Panc1 (cell line): ENCODE results near the gene TRDMT1. TPM values are rescaled to one million over a fixed set of nuclear protein-coding genes. Genes with fewer than 3 reads are reported as not detected.

Experiments used
- ATAC-seq: fragments of 200-7000 bp; cut with Tn5 transposase; 2 replicates; pipeline ENCODE4 v1.9.1; 2020; ENCODE audit warnings: mild to moderate bottlenecking, moderate library complexity
- BruUV-seq: library from RNA; stranded (reverse); fragments of 400-500 nt; replicated peaks from 2 replicates; lab custom pipeline; 2021; lab: Mats Ljungman, UMichigan
- CTCF ChIA-PET: fragments of 300-600 bp; sonication (Branson Sonifier 250); formaldehyde crosslinking; loops from one replicate; lab custom pipeline; 2022; ENCODE audit warnings: antibody characterized with exemption; lab: Charles Lee
- POLR2A ChIA-PET: fragments of 300-600 bp; sonication (Branson Sonifier 250); formaldehyde crosslinking; loops from one replicate; lab custom pipeline; 2022; ENCODE audit warnings: antibody characterized with exemption; lab: Charles Lee
- DNase-seq: peaks from one replicate; pipeline ENCODE4 v3.0.0-alpha.2; 2010; ENCODE audit warnings: low read depth, low spot score
- H3K27ac ChIP-seq: 2 replicates; pipeline ENCODE4 v1.5.1; 2011; ENCODE audit warnings: mild to moderate bottlenecking, low read length, inconsistent platforms
- H3K27me3 ChIP-seq: fragments of 200-500 bp; sonication (Bioruptor generic); 2 replicates; pipeline ENCODE4 v1.6.0; 2014; ENCODE audit warnings: low read length, inconsistent platforms; ENCODE audit not compliant: control insufficient read depth, insufficient read depth
- H3K36me3 ChIP-seq: fragments of 200-500 bp; sonication (Bioruptor generic); 2 replicates; pipeline ENCODE4 v1.5.1; 2014; ENCODE audit warnings: inconsistent platforms, mild to moderate bottlenecking, low read length, moderate library complexity; ENCODE audit not compliant: control insufficient read depth, insufficient read depth
- H3K4me1 ChIP-seq: 2 replicates; pipeline ENCODE4 v1.5.1; 2011; ENCODE audit warnings: inconsistent platforms, mild to moderate bottlenecking, low read length, moderate library complexity; ENCODE audit not compliant: control insufficient read depth, insufficient read depth
- H3K4me3 ChIP-seq, 2 experiments: 2 replicates each; pipeline ENCODE4 v1.5.1; 2011 to 2012; ENCODE audit warnings: low read depth in 2 of 2, low read length in 2 of 2, mild to moderate bottlenecking in 2 of 2, inconsistent platforms in 1 of 2, moderate library complexity in 1 of 2
- H3K9me3 ChIP-seq: fragments of 200-500 bp; sonication (Bioruptor generic); 2 replicates; pipeline ENCODE4 v1.5.1; 2014; ENCODE audit warnings: low read depth, mild to moderate bottlenecking, inconsistent platforms, low read length, moderate library complexity; ENCODE audit not compliant: control insufficient read depth, insufficient read depth
- POLR2AphosphoS5 ChIP-seq: IDR thresholded peaks from 2 replicates; pipeline ENCODE4 v1.6.1; 2012; ENCODE audit warnings: mild to moderate bottlenecking, low read depth, low read length, moderate library complexity
- REST ChIP-seq, 2 experiments: IDR thresholded peaks; 2 replicates each; pipeline ENCODE4 v1.6.1; 2011 to 2012; ENCODE audit warnings: low read depth in 2 of 2, control low read depth in 1 of 2, low read length in 1 of 2, mild to moderate bottlenecking in 1 of 2, moderate library complexity in 1 of 2; ENCODE audit not compliant: insufficient read depth in 1 of 2
- SIN3A ChIP-seq: IDR thresholded peaks from 2 replicates; pipeline ENCODE4 v1.6.1; 2012; ENCODE audit warnings: low read depth, mild to moderate bottlenecking, low read length, moderate library complexity, borderline replicate concordance; ENCODE audit not compliant: insufficient read depth
- TCF7L2 ChIP-seq: IDR thresholded peaks from 2 replicates; pipeline ENCODE4 v1.6.1; 2011; ENCODE audit warnings: mild to moderate bottlenecking, low read depth, low read length, inconsistent platforms
- in situ Hi-C: cut with HindIII; loops from 2 replicates; pipeline ENCODE4 v1.10.0; 2016; ENCODE audit warnings: low sequenced_read_pairs, low pct_unique_long_range_greater_than_20kb
- intact Hi-C: fragments of 100-400 bp; cut with micrococcal nuclease; formaldehyde crosslinking; loops from one replicate; pipeline ENCODE4 v1.10.0; 2022; ENCODE audit not compliant: unreplicated experiment
- total RNA-seq: library from RNA; stranded (reverse); gene quantifications from one replicate; pipeline ENCODE4 v1.2.1, GENCODE V29; 2021; ENCODE audit not compliant: unreplicated experiment
- TF ChIP-seq, protein P1 (sequence below): fragments of 450-650 bp; IDR thresholded peaks from 2 replicates; pipeline ENCODE4 v1.5.1; 2017; ENCODE audit warnings: mild to moderate bottlenecking

Gene TRDMT1
- total RNA-seq, 1 experiment from 2014 or later = 7.6 TPM

DNA sequence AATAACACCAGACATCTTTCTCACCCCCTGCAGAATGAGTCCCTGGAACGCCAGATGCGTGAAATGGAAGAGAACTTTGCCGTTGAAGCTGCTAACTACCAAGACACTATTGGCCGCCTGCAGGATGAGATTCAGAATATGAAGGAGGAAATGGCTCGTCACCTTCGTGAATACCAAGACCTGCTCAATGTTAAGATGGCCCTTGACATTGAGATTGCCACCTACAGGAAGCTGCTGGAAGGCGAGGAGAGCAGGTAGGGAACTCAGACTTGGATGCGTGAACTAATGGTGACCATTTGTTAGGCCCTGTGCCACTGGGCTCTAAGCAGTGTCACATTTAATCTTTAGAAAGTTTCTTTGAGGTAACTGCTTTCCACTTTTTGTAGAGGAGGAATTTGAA, 33.7 kb upstream of the TRDMT1 start:
- in situ Hi-C loops (no loop called here), intact Hi-C loops (loop anchor here (10.0 kb wide), 1 partner anchor 210 kb away; no protein-coding TSS in a partner anchor)
- Histone ChIP-seq H3K36me3 (peaks cover 49% of the 10 kb centered on the region), H3K4me3 (peak overlapping the region; percentile 88 to 89), H3K27ac (peak overlapping the region; percentile 95), H3K27me3 (no peaks in the 10 kb centered on the region), H3K9me3 (no peaks in the 10 kb centered on the region), H3K4me1 (peaks cover 34% of the 10 kb centered on the region)
- ChIA-PET CTCF (no interaction called here), POLR2A (no interaction called here)
- DNase-seq (no peak), ATAC-seq (no peak)
- TF ChIP-seq REST (IDR thresholded peaks at IDR 0.05; ENCODE audit: insufficient read depth in 1 of 2, low read depth in 2 of 2, low read length in 1 of 2) (no peak), SIN3A (no peak), TCF7L2 (no peak), POLR2AphosphoS5 (peak; percentile 63; the same call in 1 of the 2 replicates)
- TF ChIP-seq, protein P1, sequence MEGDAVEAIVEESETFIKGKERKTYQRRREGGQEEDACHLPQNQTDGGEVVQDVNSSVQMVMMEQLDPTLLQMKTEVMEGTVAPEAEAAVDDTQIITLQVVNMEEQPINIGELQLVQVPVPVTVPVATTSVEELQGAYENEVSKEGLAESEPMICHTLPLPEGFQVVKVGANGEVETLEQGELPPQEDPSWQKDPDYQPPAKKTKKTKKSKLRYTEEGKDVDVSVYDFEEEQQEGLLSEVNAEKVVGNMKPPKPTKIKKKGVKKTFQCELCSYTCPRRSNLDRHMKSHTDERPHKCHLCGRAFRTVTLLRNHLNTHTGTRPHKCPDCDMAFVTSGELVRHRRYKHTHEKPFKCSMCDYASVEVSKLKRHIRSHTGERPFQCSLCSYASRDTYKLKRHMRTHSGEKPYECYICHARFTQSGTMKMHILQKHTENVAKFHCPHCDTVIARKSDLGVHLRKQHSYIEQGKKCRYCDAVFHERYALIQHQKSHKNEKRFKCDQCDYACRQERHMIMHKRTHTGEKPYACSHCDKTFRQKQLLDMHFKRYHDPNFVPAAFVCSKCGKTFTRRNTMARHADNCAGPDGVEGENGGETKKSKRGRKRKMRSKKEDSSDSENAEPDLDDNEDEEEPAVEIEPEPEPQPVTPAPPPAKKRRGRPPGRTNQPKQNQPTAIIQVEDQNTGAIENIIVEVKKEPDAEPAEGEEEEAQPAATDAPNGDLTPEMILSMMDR = peak; percentile 48
- BruUV-seq = TSS peak; percentile 0

DNA sequence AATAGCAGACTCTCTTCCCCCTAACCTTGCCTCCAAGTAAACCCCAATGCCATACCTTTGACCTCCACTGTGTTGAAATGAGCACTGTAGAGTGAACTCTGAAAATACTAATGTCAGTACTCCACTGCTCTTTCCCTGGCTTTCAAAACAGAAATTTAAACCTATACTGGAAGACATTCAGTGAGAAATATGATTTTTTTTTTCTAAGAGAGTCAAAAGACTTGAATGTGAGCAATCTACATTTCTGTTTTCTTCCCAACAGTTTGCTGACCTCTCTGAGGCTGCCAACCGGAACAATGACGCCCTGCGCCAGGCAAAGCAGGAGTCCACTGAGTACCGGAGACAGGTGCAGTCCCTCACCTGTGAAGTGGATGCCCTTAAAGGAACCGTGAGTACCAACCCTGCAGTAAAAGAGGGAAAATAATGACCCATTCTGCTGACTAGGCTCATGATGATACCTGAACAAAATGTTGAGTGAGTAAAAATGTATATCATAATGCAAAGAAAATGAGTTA, 33.0 kb upstream of the TRDMT1 start:
- POLR2A ChIA-PET = no interaction called here

More for the DNA sequence above, 33.0 kb upstream of the TRDMT1 start:
- in situ Hi-C loops (no loop called here), intact Hi-C loops (loop anchor here (10.0 kb wide), 1 partner anchor 210 kb away; no protein-coding TSS in a partner anchor)
- BruUV-seq = no TSS peak
- peaks cover 34% of the 10 kb centered on the region for H3K4me1 ChIP-seq
- CTCF ChIA-PET = no interaction called here
- no peaks in the 10 kb centered on the region for H3K9me3 ChIP-seq
- no peak for ATAC-seq
- H3K36me3 ChIP-seq = peaks cover 49% of the 10 kb centered on the region
- TF ChIP-seq, protein P1 = no peak
- no peak for TF ChIP-seq TCF7L2
- TF ChIP-seq REST (IDR thresholded peaks at IDR 0.05; ENCODE audit: insufficient read depth in 1 of 2, low read depth in 2 of 2, low read length in 1 of 2) = no peak
- TF ChIP-seq SIN3A = no peak
- H3K27ac ChIP-seq = peak overlapping the region; percentile 95
- H3K4me3 ChIP-seq = peak overlapping the region; percentile 88 to 89
- no peak for DNase-seq
- no peaks in the 10 kb centered on the region for H3K27me3 ChIP-seq
